ENCODE data around the gene NMRAL1. TPM values are rescaled to one million over a fixed set of nuclear protein-coding genes. Genes with fewer than 3 reads are reported as not detected.
A peak's percentile ranks its signal among the peaks of the same experiment; 100 is the strongest.

NMRAL1 gene
- total and polyA plus RNA-seq, 2 experiments from 2014 or later, result 37.4 to 44.2 TPM

DNA sequence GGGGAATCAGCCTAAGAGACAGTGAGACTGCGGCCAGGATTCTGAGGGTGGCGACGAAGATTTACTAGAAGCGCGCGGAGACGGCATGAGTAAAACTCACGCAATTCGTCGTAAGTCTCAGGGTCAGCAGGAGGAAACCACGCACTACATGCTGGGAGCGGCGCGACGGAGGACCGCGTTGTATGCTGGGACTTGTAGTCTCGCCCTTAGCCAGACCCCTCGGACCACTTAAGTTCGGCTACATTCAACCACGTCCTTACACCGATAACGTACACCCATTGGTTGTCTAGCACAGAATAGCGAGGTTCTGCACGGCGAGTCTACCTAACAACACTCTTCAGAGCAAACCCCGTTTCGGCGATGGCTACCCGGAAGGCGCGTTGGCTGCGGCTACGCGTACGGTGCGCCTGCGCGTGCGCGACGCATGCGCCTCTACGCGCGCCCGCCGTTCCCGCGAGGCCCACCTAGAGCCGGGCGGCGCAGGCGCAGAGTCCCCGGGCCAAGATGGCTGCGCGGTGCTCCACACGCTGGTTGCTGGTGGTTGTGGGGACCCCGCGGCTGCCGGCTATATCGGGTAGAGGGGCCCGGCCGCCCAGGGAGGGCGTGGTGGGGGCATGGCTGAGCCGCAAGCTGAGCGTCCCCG lies 48.9 kb downstream of the NMRAL1 start, which contains the start of gene DNAJA3:
DNAJA3 (plus strand) TSS at position 491 of the 643 bp plus-strand sequence; CDS start at position 505, 14 bp downstream.
- H2AFZ ChIP-seq, result peak within 1 kb of the TSS; percentile 67
- peak within 1 kb of the TSS; percentile 93 for H3K4me2 ChIP-seq (ENCODE audit: unreplicated experiment)
- H4K20me1 ChIP-seq (ENCODE audit: insufficient read depth), result no peaks in the 10 kb centered on the region
- H3K36me3 ChIP-seq (ENCODE audit: low read depth), result no peaks in the 10 kb centered on the region
- DNase-seq, result peak; percentile 99
- no peaks in the 10 kb centered on the region for H3K9me2 ChIP-seq (ENCODE audit: insufficient read depth)
- peak within 1 kb of the TSS; percentile 93 for H3K4me3 ChIP-seq
- peaks cover 15% of the 10 kb centered on the region for H3K4me1 ChIP-seq (ENCODE audit: insufficient read depth)
- TF ChIP-seq EZH2phosphoT487 (IDR thresholded peaks at IDR 0.05; ENCODE audit: insufficient read depth, low read depth) (no peak), EZH2 (IDR thresholded peaks at IDR 0.05; ENCODE audit: insufficient read depth, poor library complexity, severe bottlenecking) (no peak)
- H3K9me3 ChIP-seq (ENCODE audit: low read depth), result no peaks in the 10 kb centered on the region
- H3K27ac ChIP-seq, result peak within 1 kb of the TSS; percentile 93
- peaks cover 48% of the 10 kb centered on the region for H3K79me2 ChIP-seq (ENCODE audit: insufficient read depth)
- no peaks in the 10 kb centered on the region for H3K27me3 ChIP-seq (replicated peaks; ENCODE audit: insufficient read depth)
- 0 to 1% methylated on average over 62 to 66 of the region's 68 CpGs for WGBS, 2 experiments (ENCODE audit: low coverage in 1 of 2, low lambda C conversion rate in 2 of 2, missing lambda C conversion rate in 2 of 2)
- no peaks in the 10 kb centered on the region for H3F3A ChIP-seq (ENCODE audit: insufficient read depth)
- peak within 1 kb of the TSS; percentile 96 for H3K9ac ChIP-seq
- in situ Hi-C loops (cut with MboI), result no loop called here

GRCh38 chr16:4420505-4421105 lies 53.8 kb downstream of the NMRAL1 start:
- 74 to 75% methylated on average over 8 of the region's 8 CpGs for whole genome bisulfite sequencing, 2 experiments (ENCODE audit: low coverage in 1 of 2, low lambda C conversion rate in 2 of 2, missing lambda C conversion rate in 2 of 2)
- Histone ChIP-seq H3F3A (ENCODE audit: insufficient read depth) (no peaks in the 10 kb centered on the region), H3K4me2 (ENCODE audit: unreplicated experiment) (no peak overlapping the region), H3K27me3 (replicated peaks; ENCODE audit: insufficient read depth) (no peaks in the 10 kb centered on the region), H3K27ac (no peak overlapping the region), H4K20me1 (ENCODE audit: insufficient read depth) (no peaks in the 10 kb centered on the region), H3K36me3 (ENCODE audit: low read depth) (no peaks in the 10 kb centered on the region), H2AFZ (no peak overlapping the region), H3K79me2 (ENCODE audit: insufficient read depth) (0 out of 2 replicates have a peak, but pooled peaks cover 1% of the 10 kb centered on the region), H3K4me3 (no peak overlapping the region), H3K4me1 (ENCODE audit: insufficient read depth) (peaks cover 4% of the 10 kb centered on the region; the same call in 1 of the 2 replicates), H3K9ac (no peak overlapping the region), H3K9me3 (ENCODE audit: low read depth) (no peaks in the 10 kb centered on the region), H3K9me2 (ENCODE audit: insufficient read depth) (no peaks in the 10 kb centered on the region)
- in situ Hi-C loops (cut with MboI), result no loop called here
- DNase-seq, result no peak
- TF ChIP-seq EZH2phosphoT487 (IDR thresholded peaks at IDR 0.05; ENCODE audit: insufficient read depth, low read depth) (no peak), EZH2 (IDR thresholded peaks at IDR 0.05; ENCODE audit: insufficient read depth, poor library complexity, severe bottlenecking) (no peak)

DNA sequence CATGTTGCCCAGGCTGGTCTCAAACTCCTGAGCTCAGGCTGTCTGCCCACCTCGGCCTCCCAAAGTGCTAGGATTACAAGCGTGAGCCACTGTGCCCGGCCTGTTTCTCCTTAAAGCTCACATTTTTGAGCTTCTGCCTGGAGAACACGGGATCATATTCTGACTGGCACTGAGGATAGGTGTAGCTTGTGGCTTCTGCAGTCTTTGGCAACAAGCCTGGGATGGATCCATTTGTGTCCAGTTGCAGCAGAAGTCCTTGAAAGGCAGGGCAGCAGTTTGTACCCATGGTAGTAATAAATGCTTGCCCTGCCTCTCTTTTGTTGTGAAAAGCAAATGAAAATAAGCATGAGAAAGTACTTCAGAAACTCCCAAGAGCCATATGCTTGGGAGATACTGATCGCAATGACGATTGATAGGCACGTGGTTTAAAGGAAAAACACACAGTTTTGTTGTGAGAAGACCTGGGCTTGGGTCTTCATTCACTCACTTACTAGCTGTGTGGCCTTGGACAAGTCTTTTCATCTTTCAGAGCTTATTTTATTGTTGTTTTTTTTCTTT lies 54.9 kb downstream of the NMRAL1 start:
- H3K4me1 ChIP-seq (ENCODE audit: insufficient read depth), result peaks cover 7% of the 10 kb centered on the region; the same call in 1 of the 2 replicates
- H3K9me3 ChIP-seq (ENCODE audit: low read depth), result no peaks in the 10 kb centered on the region
- no peaks in the 10 kb centered on the region for H3K27me3 ChIP-seq (replicated peaks; ENCODE audit: insufficient read depth)
- no peak overlapping the region for H2AFZ ChIP-seq
- H3K4me2 ChIP-seq (ENCODE audit: unreplicated experiment), result no peak overlapping the region
- peaks cover 10% of the 10 kb centered on the region; the same call in 1 of the 2 replicates for H3F3A ChIP-seq (ENCODE audit: insufficient read depth)
- no peak overlapping the region for H3K4me3 ChIP-seq
- in situ Hi-C loops (cut with MboI), result no loop called here
- no peak overlapping the region for H3K27ac ChIP-seq
- no peak overlapping the region for H3K9ac ChIP-seq
- no peaks in the 10 kb centered on the region for H3K9me2 ChIP-seq (ENCODE audit: insufficient read depth)
- peaks cover 12% of the 10 kb centered on the region for H3K79me2 ChIP-seq (ENCODE audit: insufficient read depth)
- no peaks in the 10 kb centered on the region for H4K20me1 ChIP-seq (ENCODE audit: insufficient read depth)
- WGBS, 2 experiments (ENCODE audit: low coverage in 1 of 2, low lambda C conversion rate in 2 of 2, missing lambda C conversion rate in 2 of 2), result 80 to 82% methylated on average over 7 of the region's 7 CpGs
- TF ChIP-seq EZH2 (IDR thresholded peaks at IDR 0.05; ENCODE audit: insufficient read depth, poor library complexity, severe bottlenecking) (no peak), EZH2phosphoT487 (IDR thresholded peaks at IDR 0.05; ENCODE audit: insufficient read depth, low read depth) (no peak)
- DNase-seq, result no peak
- H3K36me3 ChIP-seq (ENCODE audit: low read depth), result no peaks in the 10 kb centered on the region

- Histone ChIP-seq H3F3A (ENCODE audit: insufficient read depth) (peaks cover 11% of the 10 kb centered on the region; the same call in 1 of the 2 replicates), H3K27ac (peak within 1 kb of the TSS; percentile 36; the same call in 1 of the 2 replicates), H3K9ac (peak within 1 kb of the TSS; percentile 79), H3K4me1 (ENCODE audit: insufficient read depth) (0 out of 2 replicates have a peak, but pooled peaks cover 6% of the 10 kb centered on the region), H4K20me1 (ENCODE audit: insufficient read depth) (no peaks in the 10 kb centered on the region), H3K36me3 (ENCODE audit: low read depth) (no peaks in the 10 kb centered on the region), H3K79me2 (ENCODE audit: insufficient read depth) (peaks cover 38% of the 10 kb centered on the region), H3K4me2 (ENCODE audit: unreplicated experiment) (peak within 1 kb of the TSS; percentile 86), H3K4me3 (peak within 1 kb of the TSS; percentile 87), H2AFZ (peak within 1 kb of the TSS; percentile 86), H3K9me3 (ENCODE audit: low read depth) (no peaks in the 10 kb centered on the region), H3K27me3 (replicated peaks; ENCODE audit: insufficient read depth) (no peaks in the 10 kb centered on the region), H3K9me2 (ENCODE audit: insufficient read depth) (no peaks in the 10 kb centered on the region)
- no peak for TF ChIP-seq EZH2 (IDR thresholded peaks at IDR 0.05; ENCODE audit: insufficient read depth, poor library complexity, severe bottlenecking)
- TF ChIP-seq EZH2phosphoT487 (IDR thresholded peaks at IDR 0.05; ENCODE audit: insufficient read depth, low read depth), result no peak
- WGBS, 2 experiments (ENCODE audit: low coverage in 1 of 2, low lambda C conversion rate in 2 of 2, missing lambda C conversion rate in 2 of 2), result 1 to 2% methylated on average over 35 to 49 of the region's 92 CpGs
- peak; percentile 93 for DNase-seq
- in situ Hi-C loops (cut with MboI), result no loop called here
These were observed 58.0 kb downstream of the NMRAL1 start, which contains the start of gene CORO7 for GRCh38 chr16:4416200-4417032. Gene CORO7, minus strand, starts transcription at chr16:4416596. Its CDS starts 78 bp downstream, at chr16:4416518.
